Measurements from ENCODE around the gene EIF5.

- TF ChIP-seq CTCF (conservative IDR thresholded peaks at IDR 0.05; ENCODE audit: low read length), result no peak
- TF ChIP-seq EZH2phosphoT487 (IDR thresholded peaks at IDR 0.05; ENCODE audit: borderline replicate concordance, low read depth, low read length), result no peak
These were observed 58.1 kb downstream of the EIF5 start for GRCh38 chr14:103392106-103392505.

Data from OCI-LY7 (cell line).